Measurements from ENCODE around the gene IL5. TPM values are rescaled to one million over a fixed set of nuclear protein-coding genes. Genes with fewer than 3 reads are reported as not detected.

Gene IL5
- total RNA-seq, 1 experiment from 2014 or later: not detected

DNA sequence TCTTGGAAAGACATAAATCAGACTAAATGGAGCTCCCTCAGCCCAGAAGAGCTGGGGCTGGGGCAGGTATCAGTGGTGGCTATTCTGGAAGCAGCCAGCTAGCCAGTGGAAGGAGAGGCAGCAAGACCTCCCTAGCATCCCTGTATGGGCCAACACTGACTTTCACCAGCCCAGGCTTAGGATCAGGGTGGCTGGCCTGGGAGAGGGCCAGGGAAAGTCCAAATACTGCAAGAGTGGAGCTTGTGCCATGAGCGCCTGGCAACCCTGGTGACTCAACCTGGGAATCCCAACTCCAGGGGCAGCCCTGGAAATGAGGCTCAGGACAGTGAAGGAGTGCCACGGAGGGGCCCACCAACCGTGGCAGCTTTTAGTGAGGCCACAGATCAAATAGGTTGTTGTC, 45.2 kb downstream of the IL5 start:
- ATAC-seq (peak; percentile 29; the same call in 1 of the 2 replicates), DNase-seq (ENCODE audit: low read depth, low spot score) (no peak)
- Histone ChIP-seq H3K4me3 (ENCODE audit: low read depth in 2 of 2, low read length in 2 of 2) (no peak overlapping the region; a peak in 1 of 4 replicates), H3K4me1 (ENCODE audit: control insufficient read depth, insufficient read depth, low read length) (peaks cover 26% of the 10 kb centered on the region), H3K27ac (ENCODE audit: low read length) (peak overlapping the region; percentile 84), H3K27me3 (ENCODE audit: control insufficient read depth, insufficient read depth, low read length) (no peaks in the 10 kb centered on the region), H3K9me3 (ENCODE audit: control insufficient read depth, insufficient read depth, low read depth, low read length) (no peaks in the 10 kb centered on the region), H3K36me3 (ENCODE audit: control insufficient read depth, insufficient read depth, low read length) (peaks cover 2% of the 10 kb centered on the region; the same call in 1 of the 2 replicates)
- CTCF ChIA-PET: interaction anchor here (1.1 to 1.7 kb wide), 2 partner anchors 75 to 112 kb away, joined by 3 to 11 read pairs; no protein-coding TSS in a partner anchor
- in situ Hi-C loops (cut with HindIII; ENCODE audit: low pct_unique_long_range_greater_than_20kb, low sequenced_read_pairs) (loop anchor here (25.0 kb wide), 1 partner anchor 111 kb away; no protein-coding TSS in a partner anchor), intact Hi-C loops (cut with micrococcal nuclease; ENCODE audit: unreplicated experiment) (loop anchor here (10.0 kb wide), 1 partner anchor 433 kb away; the partner anchor contains the start of gene IL3)
- TF ChIP-seq, protein P1, sequence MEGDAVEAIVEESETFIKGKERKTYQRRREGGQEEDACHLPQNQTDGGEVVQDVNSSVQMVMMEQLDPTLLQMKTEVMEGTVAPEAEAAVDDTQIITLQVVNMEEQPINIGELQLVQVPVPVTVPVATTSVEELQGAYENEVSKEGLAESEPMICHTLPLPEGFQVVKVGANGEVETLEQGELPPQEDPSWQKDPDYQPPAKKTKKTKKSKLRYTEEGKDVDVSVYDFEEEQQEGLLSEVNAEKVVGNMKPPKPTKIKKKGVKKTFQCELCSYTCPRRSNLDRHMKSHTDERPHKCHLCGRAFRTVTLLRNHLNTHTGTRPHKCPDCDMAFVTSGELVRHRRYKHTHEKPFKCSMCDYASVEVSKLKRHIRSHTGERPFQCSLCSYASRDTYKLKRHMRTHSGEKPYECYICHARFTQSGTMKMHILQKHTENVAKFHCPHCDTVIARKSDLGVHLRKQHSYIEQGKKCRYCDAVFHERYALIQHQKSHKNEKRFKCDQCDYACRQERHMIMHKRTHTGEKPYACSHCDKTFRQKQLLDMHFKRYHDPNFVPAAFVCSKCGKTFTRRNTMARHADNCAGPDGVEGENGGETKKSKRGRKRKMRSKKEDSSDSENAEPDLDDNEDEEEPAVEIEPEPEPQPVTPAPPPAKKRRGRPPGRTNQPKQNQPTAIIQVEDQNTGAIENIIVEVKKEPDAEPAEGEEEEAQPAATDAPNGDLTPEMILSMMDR (IDR thresholded peaks at IDR 0.05): no peak
- BruUV-seq (replicated peaks): no TSS peak
- POLR2A ChIA-PET: interaction anchor here (0.8 kb wide), 1 partner anchor 14 kb away, joined by 3 read pairs; no protein-coding TSS in a partner anchor

DNA sequence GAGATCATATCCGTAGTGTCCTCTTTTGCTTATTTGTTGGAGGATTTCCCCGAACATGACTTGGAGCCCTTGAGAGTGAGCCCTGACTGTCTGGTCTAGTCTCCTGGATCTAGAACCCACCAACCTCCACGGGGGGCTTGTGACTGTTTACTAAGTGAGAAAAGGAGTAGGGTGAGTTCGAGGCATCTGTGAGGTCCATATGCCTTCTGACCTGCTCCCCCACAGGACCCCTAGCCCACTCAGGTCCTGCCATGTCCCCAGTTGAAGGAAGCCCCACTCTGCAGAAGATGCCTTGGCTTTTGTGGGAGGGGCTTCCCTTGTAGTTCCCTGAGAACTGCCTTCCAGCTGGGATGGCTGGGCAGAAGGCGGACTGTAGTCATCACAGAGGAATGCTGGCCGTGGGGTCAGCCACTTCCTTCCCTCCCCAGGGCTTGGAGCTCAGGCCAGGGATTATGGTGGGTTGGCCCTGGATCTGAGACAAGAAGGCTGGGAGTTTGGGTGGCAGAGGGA, 45.8 kb downstream of the IL5 start:
- Histone ChIP-seq H3K4me3 (ENCODE audit: low read depth in 2 of 2, low read length in 2 of 2) (peak overlapping the region; percentile 71 to 91), H3K27ac (ENCODE audit: low read length) (peak overlapping the region; percentile 84), H3K27me3 (ENCODE audit: control insufficient read depth, insufficient read depth, low read length) (no peaks in the 10 kb centered on the region), H3K36me3 (ENCODE audit: control insufficient read depth, insufficient read depth, low read length) (peaks cover 2% of the 10 kb centered on the region; the same call in 1 of the 2 replicates), H3K9me3 (ENCODE audit: control insufficient read depth, insufficient read depth, low read depth, low read length) (no peaks in the 10 kb centered on the region), H3K4me1 (ENCODE audit: control insufficient read depth, insufficient read depth, low read length) (peaks cover 26% of the 10 kb centered on the region)
- DNase-seq (ENCODE audit: low read depth, low spot score) (no peak), ATAC-seq (peak; percentile 54)
- BruUV-seq (replicated peaks): no TSS peak
- in situ Hi-C loops (cut with HindIII; ENCODE audit: low pct_unique_long_range_greater_than_20kb, low sequenced_read_pairs) (loop anchor here (25.0 kb wide), 1 partner anchor 110 kb away; no protein-coding TSS in a partner anchor), intact Hi-C loops (cut with micrococcal nuclease; ENCODE audit: unreplicated experiment) (loop anchor here (10.0 kb wide), 1 partner anchor 433 kb away; the partner anchor contains the start of gene IL3)
- CTCF ChIA-PET: interaction anchor here (1.7 kb wide), 1 partner anchor 111 kb away, joined by 11 read pairs; no protein-coding TSS in a partner anchor
- no peak for TF ChIP-seq SIN3A (IDR thresholded peaks at IDR 0.05; ENCODE audit: borderline replicate concordance, insufficient read depth, low read depth, low read length)
- TF ChIP-seq, protein P2, sequence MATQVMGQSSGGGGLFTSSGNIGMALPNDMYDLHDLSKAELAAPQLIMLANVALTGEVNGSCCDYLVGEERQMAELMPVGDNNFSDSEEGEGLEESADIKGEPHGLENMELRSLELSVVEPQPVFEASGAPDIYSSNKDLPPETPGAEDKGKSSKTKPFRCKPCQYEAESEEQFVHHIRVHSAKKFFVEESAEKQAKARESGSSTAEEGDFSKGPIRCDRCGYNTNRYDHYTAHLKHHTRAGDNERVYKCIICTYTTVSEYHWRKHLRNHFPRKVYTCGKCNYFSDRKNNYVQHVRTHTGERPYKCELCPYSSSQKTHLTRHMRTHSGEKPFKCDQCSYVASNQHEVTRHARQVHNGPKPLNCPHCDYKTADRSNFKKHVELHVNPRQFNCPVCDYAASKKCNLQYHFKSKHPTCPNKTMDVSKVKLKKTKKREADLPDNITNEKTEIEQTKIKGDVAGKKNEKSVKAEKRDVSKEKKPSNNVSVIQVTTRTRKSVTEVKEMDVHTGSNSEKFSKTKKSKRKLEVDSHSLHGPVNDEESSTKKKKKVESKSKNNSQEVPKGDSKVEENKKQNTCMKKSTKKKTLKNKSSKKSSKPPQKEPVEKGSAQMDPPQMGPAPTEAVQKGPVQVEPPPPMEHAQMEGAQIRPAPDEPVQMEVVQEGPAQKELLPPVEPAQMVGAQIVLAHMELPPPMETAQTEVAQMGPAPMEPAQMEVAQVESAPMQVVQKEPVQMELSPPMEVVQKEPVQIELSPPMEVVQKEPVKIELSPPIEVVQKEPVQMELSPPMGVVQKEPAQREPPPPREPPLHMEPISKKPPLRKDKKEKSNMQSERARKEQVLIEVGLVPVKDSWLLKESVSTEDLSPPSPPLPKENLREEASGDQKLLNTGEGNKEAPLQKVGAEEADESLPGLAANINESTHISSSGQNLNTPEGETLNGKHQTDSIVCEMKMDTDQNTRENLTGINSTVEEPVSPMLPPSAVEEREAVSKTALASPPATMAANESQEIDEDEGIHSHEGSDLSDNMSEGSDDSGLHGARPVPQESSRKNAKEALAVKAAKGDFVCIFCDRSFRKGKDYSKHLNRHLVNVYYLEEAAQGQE (IDR thresholded peaks at IDR 0.05; ENCODE audit: insufficient read depth in 1 of 2, low read depth in 2 of 2, low read length in 1 of 2): no peak
- TF ChIP-seq, protein P1 (IDR thresholded peaks at IDR 0.05): no peak
- no peak for TF ChIP-seq POLR2AphosphoS5 (IDR thresholded peaks at IDR 0.05; ENCODE audit: low read depth, low read length)
- TF ChIP-seq TCF7L2 (IDR thresholded peaks at IDR 0.05; ENCODE audit: low read depth, low read length): no peak
- POLR2A ChIA-PET: interaction anchor here (0.8 kb wide), 1 partner anchor 14 kb away, joined by 3 read pairs; no protein-coding TSS in a partner anchor

Measured in Panc1 (cell line).